Naive thymus-derived CD4-positive, alpha-beta T cell (primary cell): Measurements from ENCODE around the gene CCDC148. TPM values are rescaled to one million over a fixed set of nuclear protein-coding genes. Genes with fewer than 3 reads are reported as not detected.
A peak's percentile ranks its signal among the peaks of the same experiment; 100 is the strongest.

ENCODE experiments used
- ATAC-seq: fragments of 150-1000 bp; cut with Tn5 transposase; 2 replicates; pipeline ENCODE4 v1.10.0; 2021; ENCODE audit warnings: mild to moderate bottlenecking, moderate library complexity
- CTCF ChIA-PET: fragments of 350-600 bp; sonication (Branson Sonifier 250); formaldehyde crosslinking; loops from one replicate; lab custom pipeline; 2021; ENCODE audit warnings: antibody characterized with exemption; lab: Charles Lee
- POLR2A ChIA-PET: fragments of 350-600 bp; sonication (Branson Sonifier 250); formaldehyde crosslinking; loops from one replicate; lab custom pipeline; 2021; ENCODE audit warnings: antibody characterized with exemption, inconsistent platforms; lab: Charles Lee
- DNase-seq, 9 donors: peaks; one replicate each; pipeline versions ENCODE4 v3.0.0 to v3.0.0-alpha.2; 2020 to 2022; ENCODE audit warnings: mixed read lengths in 1 of 9
- H3K27ac ChIP-seq: one replicate; pipeline ENCODE4 v1.7.0; 2013; ENCODE audit warnings: mild to moderate bottlenecking, low read depth, low read length, moderate library complexity
- H3K27me3 ChIP-seq, 2 donors: one replicate each; pipeline ENCODE4 v1.7.0; 2013; ENCODE audit warnings: low read length in 2 of 2, mild to moderate bottlenecking in 2 of 2, moderate library complexity in 2 of 2; ENCODE audit not compliant: control insufficient read depth in 2 of 2, insufficient read depth in 2 of 2
- H3K36me3 ChIP-seq, 3 experiments: 1 replicate in 2 of 3; 2 replicates in 1 of 3; pipeline ENCODE4 v1.7.0; 2013; ENCODE audit warnings: low read length in 3 of 3, mild to moderate bottlenecking in 3 of 3, moderate library complexity in 1 of 3; ENCODE audit not compliant: insufficient read depth in 3 of 3, control insufficient read depth in 2 of 3
- H3K4me1 ChIP-seq, 2 donors: one replicate each; pipeline ENCODE4 v1.7.0; 2013; ENCODE audit warnings: low read length in 2 of 2, mild to moderate bottlenecking in 2 of 2, moderate library complexity in 1 of 2; ENCODE audit not compliant: control insufficient read depth in 2 of 2, insufficient read depth in 2 of 2
- H3K4me3 ChIP-seq: 2 replicates; pipeline ENCODE4 v1.7.0; 2013; ENCODE audit warnings: mild to moderate bottlenecking, low read length
- H3K9me3 ChIP-seq, 3 experiments: 1 replicate in 2 of 3; 2 replicates in 1 of 3; pipeline ENCODE4 v1.7.0; 2013; ENCODE audit warnings: low read length in 3 of 3; ENCODE audit not compliant: control insufficient read depth in 2 of 3
- H3K27ac Mint-ChIP-seq, 9 donors: one replicate each; pipeline ENCODE4 v1.8.0; 2020 to 2022; ENCODE audit warnings: mixed read lengths in 9 of 9, mild to moderate bottlenecking in 8 of 9, moderate library complexity in 5 of 9, inconsistent platforms in 2 of 9
- H3K27me3 Mint-ChIP-seq, 5 donors: one replicate each; pipeline ENCODE4 v1.8.0; 2021 to 2022; ENCODE audit warnings: mixed read lengths in 5 of 5, mild to moderate bottlenecking in 1 of 5
- H3K36me3 Mint-ChIP-seq, 5 donors: one replicate each; pipeline ENCODE4 v1.8.0; 2020 to 2022; ENCODE audit warnings: mixed read lengths in 5 of 5, mild to moderate bottlenecking in 3 of 5, inconsistent platforms in 1 of 5
- H3K4me1 Mint-ChIP-seq, 7 donors: one replicate each; pipeline ENCODE4 v1.8.0; 2020 to 2022; ENCODE audit warnings: mixed read lengths in 7 of 7, mild to moderate bottlenecking in 3 of 7, inconsistent platforms in 1 of 7
- H3K4me3 Mint-ChIP-seq, 10 donors: one replicate each; pipeline ENCODE4 v1.8.0; 2020 to 2022; ENCODE audit warnings: mild to moderate bottlenecking in 10 of 10, mixed read lengths in 10 of 10, moderate library complexity in 6 of 10, inconsistent platforms in 2 of 10
- H3K9me3 Mint-ChIP-seq, 11 donors: one replicate each; pipeline ENCODE4 v1.8.0; 2020 to 2022; ENCODE audit warnings: mixed read lengths in 11 of 11, mild to moderate bottlenecking in 4 of 11, inconsistent platforms in 1 of 11, moderate library complexity in 1 of 11
- intact Hi-C, 2 donors: fragments of 100-400 bp; cut with micrococcal nuclease; formaldehyde crosslinking; loops; one replicate each; pipeline ENCODE4 v1.15.1; 2023
- polyA plus RNA-seq, 2 donors: library from polyadenylated mRNA; unstranded; fragments of 300-500 nt; fragmentation: Illumina TruSeq; gene quantifications; one replicate each; pipeline ENCODE4 v1.2.3, GENCODE V29; 2021
- total RNA-seq, 6 experiments: library from RNA in 5 of 6; stranded (reverse) in 5 of 6; gene quantifications; 1 replicate in 5 of 6; 2 replicates in 1 of 6; pipeline ENCODE4 v1.2.3 and lab custom pipeline; 2021 to 2026

Gene CCDC148
- total RNA-seq: under 1 TPM in 1 of 5 experiments, not detected in 4; 0.54 TPM
- polyA plus RNA-seq: under 1 TPM in 1 of 2 donors, not detected in 1; 0.14 TPM
- total RNA-seq (lab: John Stamatoyannopoulos, UW): not detected

DNA sequence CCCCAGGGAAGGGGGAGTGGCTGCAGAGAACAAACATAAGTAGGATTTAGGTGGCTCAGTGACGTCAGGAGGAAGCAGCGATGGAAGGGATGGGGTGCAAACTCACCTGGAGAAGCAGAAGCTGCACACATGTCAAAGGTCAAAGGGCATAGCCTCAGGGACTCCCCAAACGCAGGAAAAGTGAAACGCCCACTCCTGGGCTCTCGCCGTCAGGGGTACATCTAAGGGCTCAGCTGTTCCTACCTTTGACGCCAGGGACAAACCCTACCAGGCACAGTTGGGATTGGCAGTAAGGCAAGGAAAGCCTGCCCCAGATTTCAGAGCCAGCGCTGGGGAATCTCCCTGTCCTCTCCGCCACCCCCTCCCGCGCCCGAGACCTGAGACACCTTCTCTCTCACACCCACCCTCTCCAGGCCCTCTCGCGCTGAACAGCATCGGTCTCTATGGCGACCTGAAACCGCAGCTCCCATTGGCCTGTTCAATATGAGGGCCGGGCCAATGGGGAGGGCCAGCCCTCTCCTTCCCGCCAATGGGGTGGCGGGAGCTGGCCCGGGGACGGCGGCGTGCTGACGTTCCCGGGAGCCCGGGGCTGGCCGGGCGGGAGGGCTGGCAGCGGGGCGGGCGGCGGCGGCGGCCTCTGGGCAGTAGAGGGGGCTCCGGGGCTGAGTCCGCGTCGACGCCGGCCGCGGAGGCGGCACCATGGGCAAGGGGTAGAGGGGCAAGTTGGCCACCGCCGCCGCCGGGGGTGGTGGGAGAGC is at the start of gene CCDC148, which contains the start of gene PKP4:
Gene CCDC148 (minus strand): TSS at position 445 of the 758 bp plus-strand sequence. CDS start 314 bp downstream, at position 131.
Gene PKP4 (plus strand): TSS at position 644 of the 758 bp plus-strand sequence. CDS start 76,233 bp downstream, outside the sequence.
- intact Hi-C loops: loop anchor here (1.0 to 10.0 kb wide), 22 partner anchors 90 to 1448 kb away; partner anchors contain the start of genes ACVR1 (in 2 of the 2), ACVR1C (in 2 of the 2), CYTIP (in 1 of the 2) and LY75 (in 1 of the 2)
- H3K4me1 ChIP-seq: peaks cover 0 to 11% of the 10 kb centered on the region in 2 donors
- peaks cover 0 to 7% (median 0%) of the 10 kb centered on the region in 3 experiments for H3K36me3 ChIP-seq
- peak; percentile 70 to 94 (median 87) for DNase-seq
- ChIA-PET POLR2A (interaction anchor here (0.6 to 2.1 kb wide), 4 partner anchors 18 to 1098 kb away, joined by 3 to 7 read pairs (median 4); no protein-coding TSS in a partner anchor), CTCF (interaction anchor here (0.8 to 1.3 kb wide), 3 partner anchors 9 to 287 kb away, joined by 3 read pairs; no protein-coding TSS in a partner anchor)
- ATAC-seq: peak; percentile 95
- H3K27ac ChIP-seq: peak within 1 kb of the TSS; percentile 70
- H3K36me3 Mint-ChIP-seq: peaks cover 0 to 4% (median 0%) of the 10 kb centered on the region in 5 donors
- H3K4me3 ChIP-seq: peak within 1 kb of the TSS; percentile 79
- no peaks in the 10 kb centered on the region for H3K9me3 ChIP-seq
- H3K4me1 Mint-ChIP-seq: peaks cover 13 to 27% (median 22%) of the 10 kb centered on the region in 7 donors
- H3K9me3 Mint-ChIP-seq: peaks cover 0 to 3% (median 0%) of the 10 kb centered on the region in 11 donors
- peak within 1 kb of the TSS; percentile 88 to 97 (median 94) for H3K4me3 Mint-ChIP-seq
- peak within 1 kb of the TSS; percentile 70 to 89 (median 82) for H3K27ac Mint-ChIP-seq
- H3K27me3 ChIP-seq: no peaks in the 10 kb centered on the region
- H3K27me3 Mint-ChIP-seq: peaks cover 0 to 52% (median 6%) of the 10 kb centered on the region in 5 donors

DNA sequence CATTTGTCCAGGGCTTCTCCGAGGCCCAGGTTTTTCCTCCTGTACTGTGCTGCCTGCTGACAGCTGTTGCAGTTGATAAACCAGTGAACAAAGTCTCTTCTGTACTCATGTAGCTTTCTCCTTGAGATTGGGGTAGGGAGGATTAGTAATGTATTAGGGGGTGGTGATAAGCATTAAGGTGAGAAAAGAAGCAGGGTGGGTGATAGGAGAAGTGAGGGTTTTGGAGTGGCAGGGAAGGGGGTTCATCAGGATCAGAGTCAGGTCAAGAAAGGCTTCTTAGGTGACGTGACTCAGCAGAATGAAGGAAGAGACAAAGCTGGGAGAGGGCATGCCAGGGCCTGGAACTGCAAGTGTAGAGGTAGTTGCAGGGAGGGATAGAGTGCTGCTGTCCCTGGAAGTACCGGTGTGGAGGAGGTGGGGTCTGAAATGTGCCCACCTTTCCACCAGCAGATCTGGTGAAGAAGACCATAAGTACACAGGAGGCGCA is 48.9 kb upstream of the CCDC148 start:
- Mint-ChIP-seq H3K4me1 (peaks cover 3 to 12% (median 4%) of the 10 kb centered on the region in 7 donors), H3K9me3 (no peaks in the 10 kb centered on the region), H3K36me3 (peaks cover 0 to 8% (median 5%) of the 10 kb centered on the region in 5 donors), H3K4me3 (no peak overlapping the region), H3K27me3 (no peaks in the 10 kb centered on the region), H3K27ac (no peak overlapping the region)
- H3K36me3 ChIP-seq: no peaks in the 10 kb centered on the region
- intact Hi-C loops: no loop called here
- H3K4me3 ChIP-seq: no peak overlapping the region
- CTCF ChIA-PET: no interaction called here
- no peaks in the 10 kb centered on the region for H3K9me3 ChIP-seq
- no peaks in the 10 kb centered on the region for H3K27me3 ChIP-seq
- no peaks in the 10 kb centered on the region for H3K4me1 ChIP-seq
- POLR2A ChIA-PET: interaction anchor here (0.7 kb wide), 1 partner anchor 42 kb away, joined by 3 read pairs; no protein-coding TSS in a partner anchor
- H3K27ac ChIP-seq: no peak overlapping the region
- no peak for ATAC-seq
- DNase-seq: no peak

DNA sequence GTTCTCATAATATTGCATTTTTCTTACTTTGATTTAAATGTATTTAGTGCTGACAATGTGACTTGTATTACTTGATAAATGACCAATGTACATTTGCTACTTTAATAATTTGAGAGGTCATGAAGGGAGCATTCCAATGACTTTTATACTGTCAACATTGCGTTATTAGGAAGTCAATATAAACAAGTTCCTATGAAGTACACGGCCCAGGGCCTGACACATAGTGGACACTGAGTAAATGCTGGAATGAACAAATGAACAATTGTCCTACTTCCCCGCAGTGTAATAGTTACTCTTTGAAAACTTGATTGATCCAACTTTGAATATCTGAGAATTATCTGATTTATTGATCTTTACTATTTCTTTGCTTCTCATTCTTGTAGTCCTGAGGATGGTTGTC is 47.5 kb upstream of the CCDC148 start:
- POLR2A ChIA-PET: no interaction called here
- CTCF ChIA-PET: no interaction called here
- Histone ChIP-seq H3K27ac (no peak overlapping the region), H3K9me3 (no peaks in the 10 kb centered on the region), H3K4me1 (no peaks in the 10 kb centered on the region), H3K36me3 (no peaks in the 10 kb centered on the region), H3K4me3 (no peak overlapping the region), H3K27me3 (no peaks in the 10 kb centered on the region)
- Mint-ChIP-seq H3K9me3 (no peaks in the 10 kb centered on the region), H3K36me3 (peaks cover 0 to 11% (median 5%) of the 10 kb centered on the region in 5 donors), H3K27ac (no peak overlapping the region), H3K4me1 (peaks cover 0 to 12% (median 4%) of the 10 kb centered on the region in 7 donors), H3K27me3 (no peaks in the 10 kb centered on the region), H3K4me3 (no peak overlapping the region)
- intact Hi-C loops: no loop called here
- DNase-seq (no peak), ATAC-seq (no peak)

DNA sequence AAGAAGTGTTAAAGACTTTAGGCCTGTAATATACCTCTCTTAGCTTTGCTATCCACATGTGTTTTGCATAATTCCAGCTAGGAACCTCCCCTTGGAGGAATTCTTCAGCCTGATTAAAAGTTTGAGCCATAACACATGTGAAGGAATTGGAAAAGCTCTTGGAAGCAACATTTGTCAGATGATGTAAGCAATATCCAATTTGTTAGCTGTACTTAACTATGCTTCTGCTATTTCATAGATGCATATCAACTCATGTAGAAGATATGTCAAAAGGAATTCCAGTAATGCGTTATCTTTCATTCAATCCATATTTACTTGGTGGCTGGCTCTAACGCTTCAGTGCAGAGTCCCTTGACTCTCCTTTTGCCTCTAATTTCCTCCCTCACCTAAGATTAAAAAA is 46.4 kb upstream of the CCDC148 start:
- H3K4me1 ChIP-seq: no peaks in the 10 kb centered on the region
- no peaks in the 10 kb centered on the region for H3K36me3 ChIP-seq
- POLR2A ChIA-PET: no interaction called here
- no peaks in the 10 kb centered on the region for H3K9me3 ChIP-seq
- no peak overlapping the region for H3K27ac Mint-ChIP-seq
- DNase-seq: no peak
- H3K4me3 Mint-ChIP-seq: no peak overlapping the region
- CTCF ChIA-PET: no interaction called here
- peaks cover 0 to 12% (median 4%) of the 10 kb centered on the region in 7 donors for H3K4me1 Mint-ChIP-seq
- intact Hi-C loops: no loop called here
- H3K9me3 Mint-ChIP-seq: no peaks in the 10 kb centered on the region
- no peak overlapping the region for H3K27ac ChIP-seq
- H3K27me3 ChIP-seq: no peaks in the 10 kb centered on the region
- peaks cover 0 to 15% (median 5%) of the 10 kb centered on the region in 5 donors for H3K36me3 Mint-ChIP-seq
- no peaks in the 10 kb centered on the region for H3K27me3 Mint-ChIP-seq
- no peak overlapping the region for H3K4me3 ChIP-seq
- ATAC-seq: no peak

DNA sequence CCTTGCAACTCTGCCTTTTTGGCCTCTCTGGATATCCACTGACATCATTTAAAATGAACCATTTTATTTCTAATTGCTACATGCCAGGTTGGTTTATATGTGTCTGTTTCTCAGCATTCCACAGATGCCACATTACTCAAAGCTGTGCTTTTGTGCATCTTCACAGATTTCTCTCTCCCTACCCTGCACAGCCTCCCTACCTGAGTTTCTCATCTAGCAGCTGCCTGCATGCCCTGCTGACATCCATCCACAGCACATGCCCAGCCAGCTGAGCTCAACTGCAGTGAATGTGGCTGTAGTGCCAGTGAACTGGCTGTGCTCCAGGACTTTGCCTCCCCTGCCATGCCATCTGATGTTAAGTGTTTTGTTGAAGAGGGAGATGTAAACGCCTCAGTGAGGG is 44.7 kb upstream of the CCDC148 start:
- Mint-ChIP-seq H3K9me3 (no peaks in the 10 kb centered on the region), H3K4me1 (peaks cover 0 to 13% (median 3%) of the 10 kb centered on the region in 7 donors), H3K27ac (no peak overlapping the region), H3K27me3 (no peaks in the 10 kb centered on the region), H3K36me3 (peaks cover 0 to 19% (median 4%) of the 10 kb centered on the region in 5 donors), H3K4me3 (no peak overlapping the region)
- H3K27ac ChIP-seq: no peak overlapping the region
- H3K36me3 ChIP-seq: no peaks in the 10 kb centered on the region
- ATAC-seq (no peak), DNase-seq (no peak)
- no peaks in the 10 kb centered on the region for H3K9me3 ChIP-seq
- ChIA-PET POLR2A (no interaction called here), CTCF (no interaction called here)
- H3K27me3 ChIP-seq: no peaks in the 10 kb centered on the region
- no peak overlapping the region for H3K4me3 ChIP-seq
- no peaks in the 10 kb centered on the region for H3K4me1 ChIP-seq
- intact Hi-C loops: no loop called here

DNA sequence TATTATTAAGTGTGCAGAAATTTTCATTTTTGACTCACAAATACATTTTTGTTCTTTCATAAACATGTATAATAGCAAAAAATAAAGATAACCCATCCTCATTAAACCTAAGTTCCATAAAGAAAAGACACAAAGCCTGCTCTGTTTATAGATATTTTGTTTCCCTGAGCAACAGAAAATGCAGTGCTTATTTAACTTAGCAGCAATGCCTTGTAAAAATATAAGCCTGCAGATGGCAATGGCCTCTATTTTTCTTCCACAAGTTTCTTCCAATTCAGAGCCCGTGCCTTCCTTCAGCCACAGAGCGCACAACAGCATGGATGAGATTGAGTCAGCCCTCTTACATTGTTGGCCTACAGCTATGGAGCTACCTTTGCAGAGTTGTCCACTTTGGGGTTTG is 43.8 kb upstream of the CCDC148 start:
- no peaks in the 10 kb centered on the region for H3K27me3 ChIP-seq
- Mint-ChIP-seq H3K36me3 (peaks cover 0 to 19% (median 6%) of the 10 kb centered on the region in 5 donors), H3K27ac (no peak overlapping the region), H3K27me3 (no peaks in the 10 kb centered on the region), H3K4me3 (no peak overlapping the region), H3K9me3 (no peaks in the 10 kb centered on the region), H3K4me1 (peaks cover 0 to 12% (median under 1%) of the 10 kb centered on the region in 7 donors)
- no peak overlapping the region for H3K4me3 ChIP-seq
- no peaks in the 10 kb centered on the region for H3K36me3 ChIP-seq
- ATAC-seq: no peak
- intact Hi-C loops: no loop called here
- no peak overlapping the region for H3K27ac ChIP-seq
- DNase-seq: no peak
- H3K9me3 ChIP-seq: no peaks in the 10 kb centered on the region
- CTCF ChIA-PET: no interaction called here
- POLR2A ChIA-PET: no interaction called here
- H3K4me1 ChIP-seq: no peaks in the 10 kb centered on the region
